Stimulated activated CD8-positive, alpha-beta memory T cell treated with anti-CD3 and anti-CD28 coated beads, Interleukin-4, amount 100 ng/mL, for 48 hours (primary cell): ENCODE results near the gene CCNB1IP1.
A peak's percentile ranks its signal among the peaks of the same experiment; 100 is the strongest.
"Not testable (repeated sequence)": the region's sequence is repeated elsewhere in the genome, so short reads cannot be mapped to it uniquely, and the experiment has no call there.

Source experiments
- DNase-seq: peaks from one replicate; pipeline ENCODE4 v3.0.0-alpha.2; 2020

The CCNB1IP1 gene

DNA sequence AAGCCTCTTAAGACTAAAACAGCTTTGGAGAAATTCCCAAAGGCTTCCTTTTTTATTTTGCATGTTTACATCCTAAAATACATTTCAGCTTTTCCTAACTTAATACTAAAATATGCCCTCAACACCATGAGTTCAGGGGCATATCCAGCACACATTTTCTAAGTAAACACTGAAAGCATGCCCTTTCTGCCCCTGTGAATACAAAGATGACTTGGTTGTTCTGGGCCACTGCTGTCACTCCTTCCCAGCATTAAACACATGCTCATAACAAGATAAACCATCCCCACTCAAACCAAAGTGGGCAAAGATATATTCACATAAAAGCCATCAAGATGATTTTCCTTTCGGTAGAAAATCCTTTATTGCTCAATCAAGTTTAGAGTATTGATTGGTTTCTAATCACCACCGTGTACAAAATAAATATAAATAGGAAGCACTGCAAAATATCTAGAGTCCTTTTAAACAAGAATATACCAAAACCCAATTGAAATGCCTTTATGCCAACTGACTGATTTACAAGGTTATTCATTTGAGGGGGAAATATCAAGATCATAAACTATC is 1.9 kb downstream of the CCNB1IP1 start:
- DNase-seq = no peak

DNA sequence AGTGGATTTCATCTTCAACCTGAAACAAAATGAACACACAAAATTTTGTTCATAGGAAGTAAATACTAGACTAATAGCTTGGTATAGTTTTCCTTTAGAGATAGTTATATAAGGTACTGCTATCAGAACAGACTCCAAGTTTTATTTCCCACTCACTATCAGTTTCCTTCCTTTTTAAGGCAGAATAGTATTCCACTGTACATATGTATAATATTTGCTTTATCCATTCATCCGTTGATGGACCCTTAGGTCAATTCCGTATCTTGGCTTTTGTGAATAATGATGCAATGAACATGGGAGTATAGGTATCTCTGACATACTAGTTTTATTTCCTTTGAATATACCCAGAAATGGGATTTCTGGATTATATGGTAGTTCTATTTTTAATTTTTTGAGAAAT is 3.7 kb downstream of the CCNB1IP1 start:
- no peak for DNase-seq

DNA sequence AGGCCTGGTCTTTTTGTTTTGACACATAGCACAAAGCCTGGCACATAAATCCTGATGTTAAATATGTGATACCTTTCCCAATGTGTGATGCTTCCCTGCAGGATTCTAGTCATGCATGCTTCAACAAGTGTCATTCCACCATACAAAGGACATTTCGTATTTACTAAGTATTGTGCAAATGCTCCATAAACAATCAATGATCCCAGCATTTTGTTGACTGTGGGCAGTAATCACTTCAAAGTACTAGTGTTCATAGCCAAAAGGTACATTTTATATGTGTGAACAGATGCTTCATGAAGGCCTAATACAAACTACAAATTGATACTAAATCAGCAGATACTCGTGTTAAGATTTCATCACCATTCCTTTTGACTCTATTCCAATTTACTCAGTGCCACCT is 4.4 kb downstream of the CCNB1IP1 start:
- DNase-seq = no peak

DNA sequence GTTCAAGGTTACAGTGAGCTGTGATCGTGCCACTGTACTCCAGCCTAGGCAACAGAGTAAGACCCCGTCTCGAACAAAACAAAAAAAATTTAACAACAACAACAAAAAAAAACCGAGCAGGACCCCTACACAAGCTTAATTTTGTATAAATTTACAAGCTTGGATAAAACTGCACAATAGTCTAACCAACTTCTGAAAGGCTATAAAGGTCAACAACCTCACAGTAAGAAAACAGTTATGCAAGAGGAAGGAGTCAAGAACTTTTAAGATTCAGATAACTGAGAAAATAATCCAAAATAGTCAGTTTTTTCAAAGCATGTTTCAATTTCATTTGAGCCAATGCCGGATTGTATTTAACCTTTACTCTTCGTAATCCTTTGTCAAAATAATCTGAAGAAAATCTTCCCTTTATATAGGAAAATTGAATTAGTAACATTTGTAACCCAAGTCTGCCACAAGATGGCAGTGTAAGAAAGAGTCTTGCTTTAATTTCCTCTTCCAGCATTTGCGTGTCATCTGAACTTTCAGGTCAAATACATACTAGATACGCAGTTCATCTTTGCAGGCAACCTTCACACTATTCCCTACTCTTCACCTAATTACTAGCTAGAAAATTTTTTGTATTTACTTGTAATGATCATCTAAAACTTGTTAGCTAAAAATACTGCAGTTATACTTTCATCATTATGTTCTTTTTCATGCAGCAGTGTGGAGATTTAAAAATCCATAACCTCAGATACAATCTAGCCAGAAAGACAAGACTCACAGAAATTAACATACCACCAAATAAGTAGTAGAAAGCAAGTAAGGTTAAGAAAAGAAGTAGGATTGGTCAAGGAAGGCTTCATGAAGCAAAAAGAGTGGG is 5.8 kb downstream of the CCNB1IP1 start:
- no peak for DNase-seq

DNA sequence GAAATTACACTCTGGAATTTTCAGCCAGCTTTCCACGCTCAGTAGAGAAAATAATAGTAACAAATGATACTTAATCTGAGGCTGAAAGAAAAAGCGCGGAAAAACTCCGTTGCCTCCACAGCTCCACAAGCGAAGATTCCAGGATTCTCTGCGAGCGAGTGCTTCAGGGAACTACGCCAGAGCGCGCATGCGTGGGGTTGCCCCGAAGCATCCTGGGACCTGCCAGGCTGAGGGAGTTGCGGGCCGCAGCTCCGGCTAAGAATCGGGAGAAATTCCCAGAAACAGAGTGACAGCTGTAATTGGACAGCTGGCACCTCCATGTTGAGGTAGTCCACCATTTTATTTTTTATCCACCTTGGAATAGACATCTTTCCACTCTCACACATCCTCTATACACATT is 15.4 kb downstream of the CCNB1IP1 start:
- DNase-seq = no peak

DNA sequence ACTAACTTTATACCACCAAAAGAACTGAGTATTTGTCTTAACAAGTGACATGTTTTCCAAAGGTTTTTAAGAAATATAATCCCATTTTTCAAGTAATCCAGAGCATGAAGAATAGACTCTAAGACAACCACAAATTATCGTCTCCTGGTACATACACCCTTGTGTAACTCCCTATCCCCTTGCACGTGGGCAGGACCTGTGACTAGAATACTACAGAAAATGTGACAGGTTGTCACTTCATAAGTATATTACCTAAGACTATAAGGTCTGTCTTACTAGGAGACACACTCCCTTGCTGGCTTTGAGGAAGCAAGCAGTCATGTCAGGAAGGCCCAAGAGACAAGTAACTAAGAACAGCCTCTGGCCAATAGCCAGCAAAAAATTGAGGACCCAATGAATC is 19.1 kb downstream of the CCNB1IP1 start:
- DNase-seq = no peak

DNA sequence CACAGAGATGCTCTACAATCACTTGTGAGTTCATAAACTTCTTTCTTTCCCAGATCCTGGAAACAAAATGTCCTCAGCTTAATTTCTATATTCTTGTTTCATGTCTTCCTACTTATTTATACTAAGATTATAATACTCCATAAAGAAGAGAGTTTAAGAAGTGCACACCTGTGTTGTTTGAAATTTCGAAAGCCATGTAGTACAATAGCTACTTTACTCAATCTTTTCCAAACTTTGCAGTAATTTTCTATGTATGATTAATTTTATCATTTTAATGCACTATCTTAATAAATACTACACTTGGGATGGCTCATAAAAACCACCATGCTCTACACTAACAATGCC is 27.0 kb downstream of the CCNB1IP1 start:
- no peak for DNase-seq

DNA sequence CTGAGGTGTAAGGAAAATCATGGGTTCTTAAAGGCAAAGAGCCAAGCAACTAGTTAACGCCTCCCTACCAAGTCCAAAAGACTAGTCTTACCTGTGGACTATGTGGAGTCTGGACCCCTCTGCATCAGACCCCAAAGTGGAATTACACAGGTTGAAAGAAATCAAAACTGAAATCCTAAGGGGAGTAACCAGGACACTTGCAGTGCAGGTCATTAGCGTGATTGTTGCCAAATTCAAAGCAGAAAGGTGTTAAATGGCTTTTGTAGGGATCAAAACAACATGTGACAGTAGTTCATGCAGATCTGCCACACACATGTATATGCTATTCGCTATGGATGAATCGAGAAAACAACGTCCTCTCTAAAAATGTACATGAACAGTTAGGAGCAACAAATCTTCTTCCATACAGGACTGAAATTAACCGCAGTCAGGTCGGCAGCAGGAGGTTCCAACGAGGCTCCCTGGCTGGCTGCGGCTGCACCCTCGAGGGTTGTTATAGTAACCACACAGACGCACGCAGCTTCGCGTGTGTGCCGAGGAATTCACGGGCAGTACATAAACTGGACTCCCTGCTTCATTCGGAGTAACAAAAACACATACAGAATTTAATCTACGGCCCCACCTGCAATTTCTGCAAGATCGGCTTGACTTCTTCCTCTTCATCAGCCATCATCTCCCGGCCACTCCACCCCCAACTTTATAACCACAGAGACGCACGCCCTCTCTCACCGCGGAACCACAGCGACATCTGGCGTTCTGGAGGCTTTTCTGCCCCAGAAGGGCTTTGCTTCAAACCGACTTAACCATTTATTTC is 27.6 kb downstream of the CCNB1IP1 start, which contains the start of gene TTC5:
TSS of gene TTC5 (minus strand) at position 687 of the 814 bp plus-strand sequence. CDS start at position 673, 14 bp downstream.
- DNase-seq = peak; percentile 95

DNA sequence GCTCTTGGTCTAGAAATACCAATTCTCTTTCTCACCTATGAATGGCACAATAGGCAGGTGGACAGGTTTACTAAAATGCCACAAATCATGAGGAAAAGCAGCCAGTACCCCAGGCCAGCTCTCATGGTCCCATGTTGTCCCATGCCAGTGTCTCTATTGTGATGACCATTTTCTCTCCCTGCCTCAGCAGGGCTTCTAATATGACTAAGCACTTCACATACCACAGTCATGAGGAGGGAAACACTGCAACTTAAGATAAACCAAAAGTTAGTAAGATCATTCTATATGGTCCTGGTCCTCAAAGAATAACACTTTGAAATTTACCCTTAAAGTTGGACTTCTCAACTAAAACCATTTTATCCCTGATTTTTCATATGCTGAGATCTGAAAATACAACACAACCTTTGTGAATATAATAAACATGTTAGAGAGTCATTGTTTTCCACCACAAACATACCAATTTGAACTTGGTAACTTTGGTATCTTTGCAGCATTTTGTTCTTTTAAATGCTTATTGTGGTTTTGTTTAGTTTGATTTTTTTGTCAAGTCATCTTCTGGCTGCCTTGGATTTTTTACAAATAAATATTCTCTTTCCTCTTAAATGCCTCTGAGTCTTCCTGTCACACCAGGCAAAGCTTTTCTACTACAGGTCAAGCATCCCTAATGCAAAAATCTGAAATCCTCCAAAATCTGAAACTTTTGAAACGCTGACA is 30.9 kb downstream of the CCNB1IP1 start:
- DNase-seq = no peak

DNA sequence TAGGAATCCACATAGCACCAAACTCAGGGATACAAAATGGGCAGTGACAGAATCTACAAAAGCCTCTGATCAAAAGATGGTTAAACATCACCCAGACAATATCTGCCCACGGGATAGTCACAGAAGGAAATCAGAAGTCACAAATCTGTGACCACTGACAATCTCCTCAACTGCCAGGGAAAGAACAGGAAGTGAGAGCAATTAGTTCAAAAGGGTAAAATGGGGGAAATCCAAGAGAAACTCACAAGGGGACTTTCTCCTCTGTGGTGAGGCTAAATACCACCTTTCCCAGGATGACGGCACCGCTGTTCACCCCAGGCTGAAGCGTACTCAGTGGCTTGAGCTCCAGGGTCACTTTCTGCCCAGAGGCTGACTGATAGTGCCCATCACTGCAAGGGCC is 38.0 kb downstream of the CCNB1IP1 start:
- no peak for DNase-seq

DNA sequence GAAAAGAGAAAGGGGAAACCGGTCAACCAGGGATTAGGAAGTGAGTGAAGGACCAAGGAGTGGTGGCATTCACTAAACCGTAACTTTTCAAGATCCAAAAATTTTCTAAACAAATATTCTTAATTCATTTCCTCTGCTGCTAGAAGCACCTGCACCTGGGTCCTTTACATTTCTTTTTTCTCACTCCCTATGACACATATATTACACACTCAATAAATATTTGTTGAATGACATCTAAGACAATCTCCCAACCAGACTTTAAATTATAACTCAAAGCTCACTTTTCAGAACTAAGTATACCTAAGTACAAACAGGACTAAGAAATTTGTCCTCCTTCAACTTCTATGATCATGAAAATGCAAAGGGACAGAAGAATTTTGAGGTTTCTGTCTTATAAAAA is 38.4 kb downstream of the CCNB1IP1 start:
- DNase-seq = no peak

DNA sequence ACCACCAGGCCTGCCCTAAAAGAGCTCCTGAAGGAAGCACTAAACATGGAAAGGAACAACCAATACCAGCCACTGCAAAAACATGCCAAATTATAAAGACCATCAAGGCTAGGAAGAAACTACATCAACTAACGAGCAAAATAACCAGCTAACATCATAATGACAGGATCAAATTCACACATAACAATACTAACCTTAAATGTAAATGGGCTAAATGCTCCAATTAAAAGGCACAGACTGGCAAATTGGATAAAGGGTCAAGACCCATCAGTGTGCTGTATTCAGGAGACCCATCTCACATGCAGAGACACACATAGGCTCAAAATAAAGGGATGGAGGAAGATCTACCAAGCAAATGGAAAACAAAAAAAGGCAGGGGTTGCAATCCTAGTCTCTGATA is 51.1 kb downstream of the CCNB1IP1 start:
- not testable (repeated sequence) for DNase-seq

DNA sequence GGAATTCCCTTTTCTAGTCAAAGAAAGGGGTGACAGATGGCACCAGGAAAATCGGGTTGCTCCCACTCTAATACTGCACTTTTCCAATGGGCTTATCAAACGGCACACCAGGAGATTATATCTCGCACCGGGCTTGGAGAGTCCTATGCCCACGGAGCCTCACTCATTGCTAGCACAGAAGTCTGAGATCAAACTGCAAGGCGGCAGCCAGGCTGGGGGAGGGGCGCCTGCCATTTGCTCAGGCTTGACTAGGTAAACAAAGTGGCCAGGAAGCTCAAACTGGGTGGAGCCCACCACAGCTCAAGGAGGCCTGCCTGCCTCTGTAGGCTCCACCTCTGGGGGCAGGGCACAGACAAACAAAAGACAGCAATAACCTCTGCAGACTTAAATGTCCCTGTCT is 52.8 kb downstream of the CCNB1IP1 start:
- not testable (repeated sequence) for DNase-seq

DNA sequence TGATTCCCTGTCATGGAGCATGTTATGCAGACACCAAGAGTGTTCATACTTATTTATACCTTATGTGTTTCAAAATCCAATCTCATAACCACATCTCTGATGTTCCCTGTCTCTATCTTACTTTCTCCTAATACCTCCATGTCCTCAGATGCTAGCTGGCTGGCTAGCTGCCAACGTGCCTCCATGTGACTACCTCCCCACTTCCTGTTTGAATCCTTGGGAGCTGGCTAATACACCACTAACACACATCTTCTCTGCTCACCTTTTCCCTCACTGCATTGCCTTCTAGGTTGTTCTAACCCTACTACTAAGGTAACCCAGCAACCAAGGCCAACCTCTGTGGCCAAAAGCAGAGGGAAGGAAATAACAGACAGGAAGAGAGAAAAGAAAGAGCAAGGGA is 54.7 kb downstream of the CCNB1IP1 start:
- DNase-seq = no peak

DNA sequence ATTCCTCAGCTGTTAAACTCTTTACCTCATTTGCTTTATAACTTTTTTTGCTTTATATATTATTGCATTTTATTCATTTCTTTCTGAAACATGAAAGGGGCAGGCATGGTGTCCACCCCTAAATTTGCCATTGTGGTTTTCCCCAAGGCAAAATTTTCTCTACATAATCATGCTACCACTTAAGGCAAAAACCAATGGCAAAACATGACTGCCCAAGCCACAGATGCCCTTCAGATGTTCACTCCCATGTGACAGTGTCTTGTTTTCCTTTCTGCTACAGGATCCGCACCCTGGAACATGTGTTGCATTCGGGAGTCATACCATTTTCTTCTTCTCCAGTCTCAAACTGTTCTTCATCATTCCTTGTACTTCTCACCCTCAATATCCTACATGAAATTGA is 55.7 kb downstream of the CCNB1IP1 start:
- no peak for DNase-seq

DNA sequence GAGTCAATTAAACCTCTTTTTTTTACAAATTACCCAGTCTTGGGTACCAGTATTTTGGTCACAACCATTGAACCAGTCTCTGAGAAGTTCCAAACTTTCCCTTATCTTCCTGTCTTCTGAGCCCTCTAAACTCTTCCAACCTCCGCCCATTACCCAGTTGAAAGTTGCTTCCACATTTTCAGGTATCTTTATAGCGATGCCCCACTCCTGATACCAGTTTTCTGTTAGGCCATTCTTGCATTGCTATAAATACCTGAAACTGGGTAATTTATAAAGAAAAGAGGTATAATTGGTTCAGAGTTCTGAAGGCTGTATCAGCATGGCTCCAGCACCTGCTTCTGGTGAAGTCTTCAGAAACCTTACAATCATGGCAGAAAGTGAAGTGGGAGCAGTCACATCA is 59.0 kb downstream of the CCNB1IP1 start:
- no peak for DNase-seq

DNA sequence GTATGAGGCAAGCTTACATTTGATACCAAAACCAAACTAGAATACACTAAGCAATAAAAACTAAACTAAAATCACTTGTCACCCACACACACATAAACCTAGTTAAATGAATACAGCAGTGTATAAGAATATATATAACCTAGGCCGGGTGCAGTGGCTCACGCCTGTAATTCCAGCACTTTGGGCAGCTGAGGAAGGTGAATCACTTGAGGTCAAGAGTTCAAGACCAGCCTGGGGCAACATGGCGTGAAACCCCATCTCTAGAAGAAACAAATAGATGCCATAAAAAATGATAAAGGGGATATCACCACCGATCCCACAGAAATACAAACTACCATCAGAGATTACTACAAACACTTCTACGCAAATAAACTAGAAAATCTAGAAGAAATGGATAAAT is 68.7 kb downstream of the CCNB1IP1 start:
- DNase-seq = not testable (repeated sequence)

DNA sequence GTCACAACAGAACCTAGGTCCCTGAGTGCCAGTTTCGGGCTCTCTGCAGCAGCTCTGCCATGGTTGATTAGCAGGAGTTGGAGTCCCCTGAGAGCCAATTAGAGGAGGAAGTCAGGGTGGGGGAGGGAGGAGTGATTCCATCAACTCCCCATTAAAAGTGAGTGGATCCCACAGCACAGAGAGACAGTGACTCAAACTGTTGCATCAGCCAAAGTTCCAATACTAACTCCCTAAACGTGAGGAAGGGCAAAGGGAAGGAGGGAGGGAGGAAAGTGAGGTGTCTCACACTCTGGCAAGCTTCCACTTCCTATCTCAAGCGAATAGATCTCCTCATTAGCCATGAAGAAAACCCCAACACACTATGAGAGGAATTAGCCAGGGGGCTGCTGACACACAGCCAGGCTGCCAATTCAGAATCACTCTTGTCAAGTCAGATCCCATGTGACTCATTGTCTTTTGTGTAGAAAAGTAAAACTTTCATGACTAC is 70.4 kb downstream of the CCNB1IP1 start:
- no peak for DNase-seq
